HG03060 (cell line): ENCODE results near the gene HPN.

Experiments used
- ATAC-seq: cut with Tn5 transposase; IDR thresholded peaks from one replicate; pipeline ENCODE4 v1.9.1; 2021; ENCODE audit warnings: low read depth, moderate number of reproducible peaks; ENCODE audit not compliant: unreplicated experiment

The HPN gene

GRCh38 chr19:35059006-35059798 lies 17.7 kb downstream of the HPN start:
- no peak for ATAC-seq

GRCh38 chr19:35059799-35060091 lies 18.2 kb downstream of the HPN start:
- no peak for ATAC-seq

GRCh38 chr19:35060160-35060855 lies 18.8 kb downstream of the HPN start:
- ATAC-seq, result no peak

- ATAC-seq, result no peak
These were observed 20.3 kb downstream of the HPN start for GRCh38 chr19:35061583-35062373.

- ATAC-seq, result no peak
These were observed 21.4 kb downstream of the HPN start for GRCh38 chr19:35062942-35063341.

- no peak for ATAC-seq
These were observed 22.7 kb downstream of the HPN start for GRCh38 chr19:35063940-35064818.

GRCh38 chr19:35065574-35065973 lies 24.1 kb downstream of the HPN start:
- no peak for ATAC-seq

- ATAC-seq, result no peak
These were observed 24.6 kb downstream of the HPN start for GRCh38 chr19:35066121-35066520.

- peak; percentile 62 for ATAC-seq
These were observed 25.4 kb downstream of the HPN start for GRCh38 chr19:35066691-35067563.

- no peak for ATAC-seq
These were observed 27.6 kb downstream of the HPN start for GRCh38 chr19:35068941-35069634.

- ATAC-seq, result no peak
These were observed 28.2 kb downstream of the HPN start for GRCh38 chr19:35069696-35070095.

GRCh38 chr19:35070471-35070870 lies 28.9 kb downstream of the HPN start:
- ATAC-seq, result no peak

GRCh38 chr19:35073516-35073915 lies 32.0 kb downstream of the HPN start:
- no peak for ATAC-seq

GRCh38 chr19:35073941-35074340 lies 32.4 kb downstream of the HPN start:
- ATAC-seq, result no peak

GRCh38 chr19:35074426-35075201 lies 33.1 kb downstream of the HPN start:
- no peak for ATAC-seq

- no peak for ATAC-seq
These were observed 33.9 kb downstream of the HPN start for GRCh38 chr19:35075202-35076025.

GRCh38 chr19:35076026-35076370 lies 34.5 kb downstream of the HPN start:
- no peak for ATAC-seq
